IPS-18a (cell line): ENCODE data around the gene CLEC4C.
"Not testable (repeated sequence)": the region's sequence is repeated elsewhere in the genome, so short reads cannot be mapped to it uniquely, and the experiment has no call there.

Experiments
- H3K27ac ChIP-seq: one replicate; pipeline ENCODE4 v1.5.1; 2013; ENCODE audit warnings: low read length
- H3K27me3 ChIP-seq: one replicate; pipeline ENCODE4 v1.6.1; 2013; ENCODE audit warnings: mild to moderate bottlenecking, low read length; ENCODE audit not compliant: control insufficient read depth, insufficient read depth
- H3K36me3 ChIP-seq: one replicate; pipeline ENCODE4 v1.6.1; 2013; ENCODE audit warnings: low read depth, low read length; ENCODE audit not compliant: control insufficient read depth
- H3K4me1 ChIP-seq: one replicate; pipeline ENCODE4 v1.6.1; 2013; ENCODE audit warnings: low read depth, low read length; ENCODE audit not compliant: control insufficient read depth
- H3K4me3 ChIP-seq: one replicate; pipeline ENCODE4 v1.5.1; 2013; ENCODE audit warnings: low read length
- H3K9ac ChIP-seq: one replicate; pipeline ENCODE4 v1.6.1; 2013; ENCODE audit warnings: mild to moderate bottlenecking, low read length, moderate library complexity
- H3K9me3 ChIP-seq: one replicate; pipeline ENCODE4 v1.6.1; 2013; ENCODE audit warnings: low read depth, low read length; ENCODE audit not compliant: control insufficient read depth

The CLEC4C gene

GRCh38 chr12:7747246-7747645, at the start of gene CLEC4C:
TSS of gene CLEC4C (minus strand) at chr12:7747375. CDS start at chr12:7747348, 27 bp downstream.
- Histone ChIP-seq H3K36me3 (no peaks in the 10 kb centered on the region), H3K27ac (no peak within 1 kb of the TSS), H3K9ac (no peak within 1 kb of the TSS), H3K4me1 (no peaks in the 10 kb centered on the region), H3K9me3 (no peaks in the 10 kb centered on the region), H3K4me3 (no peak within 1 kb of the TSS), H3K27me3 (no peaks in the 10 kb centered on the region)

GRCh38 chr12:7793211-7793610, 46.0 kb upstream of the CLEC4C start:
- Histone ChIP-seq H3K36me3 (peaks cover 21% of the 10 kb centered on the region), H3K27me3 (no peaks in the 10 kb centered on the region), H3K4me3 (no peak overlapping the region), H3K27ac (no peak overlapping the region), H3K9me3 (no peaks in the 10 kb centered on the region), H3K4me1 (peaks cover 21% of the 10 kb centered on the region), H3K9ac (no peak overlapping the region)

GRCh38 chr12:7788884-7789528, 41.8 kb upstream of the CLEC4C start, which contains the start of gene NANOG:
TSS of gene NANOG (plus strand) at chr12:7789402. CDS start at chr12:7789615, 213 bp downstream.
- Histone ChIP-seq H3K9ac (peak within 1 kb of the TSS; percentile 50), H3K4me3 (peak within 1 kb of the TSS; percentile 80), H3K4me1 (peaks cover 38% of the 10 kb centered on the region)

GRCh38 chr12:7788294-7788660, 41.1 kb upstream of the CLEC4C start:
- Histone ChIP-seq H3K27me3 (no peaks in the 10 kb centered on the region), H3K36me3 (peaks cover 3% of the 10 kb centered on the region), H3K27ac (peak overlapping the region; percentile 66), H3K9ac (peak overlapping the region; percentile 50), H3K4me3 (peak overlapping the region; percentile 80), H3K9me3 (no peaks in the 10 kb centered on the region), H3K4me1 (peaks cover 38% of the 10 kb centered on the region)

More at GRCh38 chr12:7788884-7789528, 41.8 kb upstream of the CLEC4C start, which contains the start of gene NANOG:
- peaks cover 10% of the 10 kb centered on the region for H3K36me3 ChIP-seq
- H3K9me3 ChIP-seq, H3K27me3 ChIP-seq: not testable (repeated sequence)
- H3K27ac ChIP-seq, result peak within 1 kb of the TSS; percentile 66

GRCh38 chr12:7787574-7788293, 40.6 kb upstream of the CLEC4C start:
- no peaks in the 10 kb centered on the region for H3K9me3 ChIP-seq
- H3K27ac ChIP-seq, result peak overlapping the region; percentile 66
- H3K27me3 ChIP-seq, result no peaks in the 10 kb centered on the region
- no peaks in the 10 kb centered on the region for H3K36me3 ChIP-seq
- peak overlapping the region; percentile 50 for H3K9ac ChIP-seq
- peak overlapping the region; percentile 80 for H3K4me3 ChIP-seq
- peaks cover 38% of the 10 kb centered on the region for H3K4me1 ChIP-seq

GRCh38 chr12:7784701-7785100, 37.5 kb upstream of the CLEC4C start:
- no peak overlapping the region for H3K27ac ChIP-seq
- no peak overlapping the region for H3K4me3 ChIP-seq
- H3K4me1 ChIP-seq, result peaks cover 31% of the 10 kb centered on the region
- H3K27me3 ChIP-seq, result no peaks in the 10 kb centered on the region
- H3K9me3 ChIP-seq, result no peaks in the 10 kb centered on the region
- H3K9ac ChIP-seq, result no peak overlapping the region
- no peaks in the 10 kb centered on the region for H3K36me3 ChIP-seq

GRCh38 chr12:7783433-7783832, 36.3 kb upstream of the CLEC4C start:
- H3K9me3 ChIP-seq, H3K27ac ChIP-seq, H3K9ac ChIP-seq, H3K27me3 ChIP-seq, H3K4me3 ChIP-seq, H3K36me3 ChIP-seq: not testable (repeated sequence)
- H3K4me1 ChIP-seq, result peaks cover 28% of the 10 kb centered on the region

GRCh38 chr12:7782055-7782454, 34.9 kb upstream of the CLEC4C start:
- H3K4me1 ChIP-seq, result peaks cover 17% of the 10 kb centered on the region
- no peaks in the 10 kb centered on the region for H3K36me3 ChIP-seq
- H3K9me3 ChIP-seq, result no peaks in the 10 kb centered on the region
- no peak overlapping the region for H3K9ac ChIP-seq
- no peak overlapping the region for H3K27ac ChIP-seq
- no peaks in the 10 kb centered on the region for H3K27me3 ChIP-seq
- no peak overlapping the region for H3K4me3 ChIP-seq

- H3K27me3 ChIP-seq, result no peaks in the 10 kb centered on the region
- H3K4me3 ChIP-seq, result no peak overlapping the region
- no peak overlapping the region for H3K9ac ChIP-seq
- no peaks in the 10 kb centered on the region for H3K9me3 ChIP-seq
- H3K36me3 ChIP-seq, result no peaks in the 10 kb centered on the region
- H3K4me1 ChIP-seq, result peaks cover 14% of the 10 kb centered on the region
- no peak overlapping the region for H3K27ac ChIP-seq
Measured at GRCh38 chr12:7781274-7781673, 34.1 kb upstream of the CLEC4C start.

GRCh38 chr12:7769999-7770398, 22.8 kb upstream of the CLEC4C start:
- H3K27me3 ChIP-seq, result no peaks in the 10 kb centered on the region
- H3K4me3 ChIP-seq, result no peak overlapping the region
- no peaks in the 10 kb centered on the region for H3K4me1 ChIP-seq
- no peaks in the 10 kb centered on the region for H3K9me3 ChIP-seq
- H3K36me3 ChIP-seq, result no peaks in the 10 kb centered on the region
- H3K9ac ChIP-seq, result no peak overlapping the region
- no peak overlapping the region for H3K27ac ChIP-seq

GRCh38 chr12:7758766-7759140, 11.6 kb upstream of the CLEC4C start:
- Histone ChIP-seq H3K4me1 (peaks cover 10% of the 10 kb centered on the region), H3K4me3 (no peak overlapping the region), H3K27ac (peak overlapping the region; percentile 17)

GRCh38 chr12:7756993-7757392, 9.8 kb upstream of the CLEC4C start:
- Histone ChIP-seq H3K4me3 (no peak overlapping the region), H3K36me3 (no peaks in the 10 kb centered on the region), H3K9ac (no peak overlapping the region), H3K27ac (no peak overlapping the region), H3K4me1 (peaks cover 10% of the 10 kb centered on the region), H3K27me3 (no peaks in the 10 kb centered on the region), H3K9me3 (no peaks in the 10 kb centered on the region)

More at GRCh38 chr12:7758766-7759140, 11.6 kb upstream of the CLEC4C start:
- Histone ChIP-seq H3K9me3 (no peaks in the 10 kb centered on the region), H3K27me3 (no peaks in the 10 kb centered on the region), H3K9ac (no peak overlapping the region), H3K36me3 (no peaks in the 10 kb centered on the region)
